GM06990 (cell line): ENCODE results near the gene CNOT2.

Experiments used
- DNase-seq: peaks from one replicate; pipeline ENCODE4 v3.0.0-alpha.2; 2011; ENCODE audit not compliant: insufficient read length; ENCODE audit errors: extremely low read depth
- H3K27me3 ChIP-seq: replicated peaks from 2 replicates; pipeline ENCODE4 v1.6.0; 2011; ENCODE audit warnings: low read length; ENCODE audit not compliant: control insufficient read depth, insufficient read depth
- H3K36me3 ChIP-seq: 2 replicates; pipeline ENCODE4 v1.5.1; 2011; ENCODE audit warnings: low read length; ENCODE audit not compliant: control insufficient read depth, insufficient read depth
- H3K4me3 ChIP-seq: replicated peaks from 2 replicates; pipeline ENCODE4 v1.5.1; 2011; ENCODE audit warnings: low read depth, mild to moderate bottlenecking, control low read depth, low read length
- TF ChIP-seq, protein P1 (sequence below): IDR thresholded peaks from 2 replicates; pipeline ENCODE4 v1.5.1; 2011; ENCODE audit warnings: low read length, control low read depth, mild to moderate bottlenecking, inconsistent platforms; ENCODE audit not compliant: insufficient read depth, poor library complexity, severe bottlenecking

The CNOT2 gene

DNA sequence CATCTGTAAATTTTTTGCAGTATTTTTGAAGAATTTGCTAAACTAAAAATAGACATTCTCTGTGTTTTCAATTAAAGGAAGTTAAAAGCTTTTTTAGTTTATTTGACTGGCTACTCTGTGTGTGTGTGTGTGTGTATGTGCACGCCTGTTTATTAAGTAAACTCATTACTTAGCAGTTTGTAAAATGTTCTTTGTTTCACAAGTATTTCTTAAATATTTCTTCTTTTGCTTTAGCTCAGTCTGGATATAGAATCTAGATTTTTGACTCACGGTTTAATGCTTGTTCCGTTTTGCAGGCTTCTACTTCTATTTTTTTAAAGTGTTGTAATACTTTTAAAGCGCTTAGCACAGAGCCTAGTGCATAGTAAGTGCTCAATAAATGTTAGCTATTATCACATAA, 76.4 kb downstream of the CNOT2 start:
- DNase-seq: no peak
- H3K4me3 ChIP-seq: no peak overlapping the region
- TF ChIP-seq, protein P1, sequence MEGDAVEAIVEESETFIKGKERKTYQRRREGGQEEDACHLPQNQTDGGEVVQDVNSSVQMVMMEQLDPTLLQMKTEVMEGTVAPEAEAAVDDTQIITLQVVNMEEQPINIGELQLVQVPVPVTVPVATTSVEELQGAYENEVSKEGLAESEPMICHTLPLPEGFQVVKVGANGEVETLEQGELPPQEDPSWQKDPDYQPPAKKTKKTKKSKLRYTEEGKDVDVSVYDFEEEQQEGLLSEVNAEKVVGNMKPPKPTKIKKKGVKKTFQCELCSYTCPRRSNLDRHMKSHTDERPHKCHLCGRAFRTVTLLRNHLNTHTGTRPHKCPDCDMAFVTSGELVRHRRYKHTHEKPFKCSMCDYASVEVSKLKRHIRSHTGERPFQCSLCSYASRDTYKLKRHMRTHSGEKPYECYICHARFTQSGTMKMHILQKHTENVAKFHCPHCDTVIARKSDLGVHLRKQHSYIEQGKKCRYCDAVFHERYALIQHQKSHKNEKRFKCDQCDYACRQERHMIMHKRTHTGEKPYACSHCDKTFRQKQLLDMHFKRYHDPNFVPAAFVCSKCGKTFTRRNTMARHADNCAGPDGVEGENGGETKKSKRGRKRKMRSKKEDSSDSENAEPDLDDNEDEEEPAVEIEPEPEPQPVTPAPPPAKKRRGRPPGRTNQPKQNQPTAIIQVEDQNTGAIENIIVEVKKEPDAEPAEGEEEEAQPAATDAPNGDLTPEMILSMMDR: no peak
- no peaks in the 10 kb centered on the region for H3K27me3 ChIP-seq
- H3K36me3 ChIP-seq: no peaks in the 10 kb centered on the region

- H3K36me3 ChIP-seq: no peaks in the 10 kb centered on the region
- no peaks in the 10 kb centered on the region for H3K27me3 ChIP-seq
- TF ChIP-seq, protein P1: no peak
- H3K4me3 ChIP-seq: no peak overlapping the region
- no peak for DNase-seq
These were observed 78.0 kb downstream of the CNOT2 start for GRCh38 chr12:70321191-70321590.

DNA sequence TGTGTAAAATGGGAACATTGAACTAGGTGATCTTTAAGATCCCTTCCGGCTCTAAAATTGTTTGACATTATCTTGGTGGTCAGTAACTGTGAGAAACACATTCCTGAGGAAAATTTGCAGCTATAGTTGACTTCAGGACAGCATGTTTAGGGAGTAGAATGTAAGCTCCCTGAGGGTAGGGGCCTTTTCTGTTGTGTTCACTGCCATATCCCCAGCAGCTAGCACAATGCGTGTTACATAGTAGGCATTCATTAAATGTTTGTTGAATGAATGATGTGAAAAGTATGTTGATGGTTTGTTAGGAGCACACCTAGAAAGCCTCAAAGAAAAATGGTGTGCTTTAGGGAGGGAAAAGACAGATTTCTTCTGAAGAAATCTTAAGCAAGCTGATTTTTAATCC, 84.3 kb downstream of the CNOT2 start:
- TF ChIP-seq, protein P1: no peak

GRCh38 chr12:70329728-70330127, 86.5 kb downstream of the CNOT2 start:
- H3K4me3 ChIP-seq: no peak overlapping the region
- H3K27me3 ChIP-seq: no peaks in the 10 kb centered on the region
- no peaks in the 10 kb centered on the region for H3K36me3 ChIP-seq
- DNase-seq: no peak
- TF ChIP-seq, protein P1: no peak

More for the DNA sequence above, 84.3 kb downstream of the CNOT2 start:
- no peaks in the 10 kb centered on the region for H3K36me3 ChIP-seq
- DNase-seq: no peak
- H3K4me3 ChIP-seq: no peak overlapping the region
- no peaks in the 10 kb centered on the region for H3K27me3 ChIP-seq

DNA sequence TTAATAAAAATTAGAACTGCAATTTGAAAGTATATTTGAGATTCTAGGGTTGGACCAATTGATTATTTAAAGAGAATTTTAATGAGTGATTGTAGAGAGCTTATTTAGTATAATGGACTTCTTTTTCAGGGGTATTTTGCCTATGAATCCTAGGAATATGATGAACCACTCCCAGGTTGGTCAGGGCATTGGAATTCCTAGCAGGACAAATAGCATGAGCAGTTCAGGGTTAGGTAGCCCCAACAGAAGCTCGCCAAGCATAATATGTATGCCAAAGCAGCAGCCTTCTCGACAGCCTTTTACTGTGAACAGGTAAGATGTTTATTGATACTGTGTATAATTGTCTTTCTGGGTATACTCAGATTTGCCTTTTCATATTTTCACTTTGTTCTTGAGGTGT, 86.9 kb downstream of the CNOT2 start:
- DNase-seq: no peak

More for the DNA sequence above, 86.9 kb downstream of the CNOT2 start:
- Histone ChIP-seq H3K27me3 (no peaks in the 10 kb centered on the region), H3K4me3 (no peak overlapping the region), H3K36me3 (no peaks in the 10 kb centered on the region)
- TF ChIP-seq, protein P1: no peak
